SK-N-SH (cell line): ENCODE data around the gene SLC43A3. TPM values are rescaled to one million over a fixed set of nuclear protein-coding genes. Genes with fewer than 3 reads are reported as not detected.

Source experiments
- CTCF ChIA-PET: fragments of 300-600, 350-600 bp; formaldehyde crosslinking; extraction: SDS; loops from one replicate; lab custom pipeline; 2021; lab: Yijun Ruan, JAX
- POLR2A ChIA-PET: fragments of 350-600 bp; sonication (Branson Sonifier 250); formaldehyde crosslinking; extraction: SDS; loops from one replicate; lab custom pipeline; 2020; ENCODE audit warnings: antibody characterized with exemption, inconsistent platforms; lab: Yijun Ruan, JAX
- DNase-seq: peaks from one replicate; pipeline ENCODE4 v3.0.0; 2012
- H2AFZ ChIP-seq: fragments of 200-600 bp; sonication (generic); 2 replicates; pipeline ENCODE4 v1.8.1; 2016; ENCODE audit warnings: antibody characterized with exemption, mild to moderate bottlenecking, low read depth
- H3F3A ChIP-seq: fragments of 200-600 bp; sonication (generic); replicated peaks from 2 replicates; pipeline ENCODE3; 2016; ENCODE audit warnings: antibody characterized with exemption, mild to moderate bottlenecking; ENCODE audit not compliant: insufficient read depth
- H3K27ac ChIP-seq, 2 experiments: fragments of 200-500 bp in 1 of 2; fragments of 200-600 bp in 1 of 2; sonication (Bioruptor generic) in 1 of 2; sonication (generic), shearing (Covaris generic) in 1 of 2; 2 replicates each; pipeline versions ENCODE4 v1.5.1 to v1.6.1; 2014 to 2016; ENCODE audit warnings: low read depth in 2 of 2, inconsistent platforms in 1 of 2, low read length in 1 of 2, mild to moderate bottlenecking in 1 of 2, mixed read lengths in 1 of 2
- H3K27me3 ChIP-seq: fragments of 200-600 bp; sonication (generic), shearing (Covaris generic); 2 replicates; pipeline ENCODE4 v1.6.1; 2016; ENCODE audit warnings: mixed run types; ENCODE audit not compliant: insufficient read depth
- H3K36me3 ChIP-seq, 2 experiments: fragments of 200-500 bp in 1 of 2; fragments of 200-600 bp in 1 of 2; sonication (Bioruptor generic) in 1 of 2; sonication (generic) in 1 of 2; replicated peaks in 1 of 2; 2 replicates each; pipeline versions ENCODE3 to v1.5.1; 2014 to 2016; ENCODE audit warnings: low read length in 1 of 2, mild to moderate bottlenecking in 1 of 2; ENCODE audit not compliant: insufficient read depth in 2 of 2, control insufficient read depth in 1 of 2
- H3K4me1 ChIP-seq, 2 experiments: fragments of 200-500 bp in 1 of 2; fragments of 200-600 bp in 1 of 2; sonication (Bioruptor generic) in 1 of 2; sonication (generic), shearing (Covaris generic) in 1 of 2; 2 replicates each; pipeline versions ENCODE4 v1.5.1 to v1.6.1; 2014 to 2016; ENCODE audit warnings: low read depth in 1 of 2, low read length in 1 of 2, mixed run types in 1 of 2; ENCODE audit not compliant: insufficient read depth in 2 of 2, control insufficient read depth in 1 of 2
- H3K4me2 ChIP-seq: fragments of 200-600 bp; sonication (generic), shearing (Covaris generic); 2 replicates; pipeline ENCODE4 v1.6.1; 2017; ENCODE audit warnings: mixed run types
- H3K4me3 ChIP-seq, 2 experiments: fragments of 200-500 bp in 1 of 2; fragments of 200-600 bp in 1 of 2; sonication (Bioruptor generic) in 1 of 2; sonication (generic), shearing (Covaris generic) in 1 of 2; 2 replicates each; pipeline versions ENCODE4 v1.5.1 to v1.8.1; 2014 to 2016; ENCODE audit warnings: low read depth in 2 of 2, inconsistent platforms in 1 of 2, low read length in 1 of 2, mild to moderate bottlenecking in 1 of 2, mixed read lengths in 1 of 2, moderate library complexity in 1 of 2
- H3K79me2 ChIP-seq: fragments of 200-600 bp; sonication (generic); 2 replicates; pipeline ENCODE4 v1.8.1; 2017; ENCODE audit warnings: mild to moderate bottlenecking; ENCODE audit not compliant: insufficient read depth
- H3K9ac ChIP-seq: fragments of 200-600 bp; sonication (generic); 2 replicates; pipeline ENCODE4 v1.6.1; 2017; ENCODE audit warnings: mixed run types
- H3K9me2 ChIP-seq: fragments of 200-600 bp; sonication (generic); 2 replicates; pipeline ENCODE4 v1.6.1; 2017; ENCODE audit warnings: mixed run types
- H3K9me3 ChIP-seq: fragments of 200-600 bp; sonication (generic); 2 replicates; pipeline ENCODE4 v1.6.1; 2017; ENCODE audit warnings: mixed run types, mild to moderate bottlenecking, moderate library complexity
- H4K20me1 ChIP-seq: fragments of 200-600 bp; sonication (generic); 2 replicates; pipeline ENCODE4 v1.6.1; 2017; ENCODE audit warnings: mild to moderate bottlenecking, mixed run types; ENCODE audit not compliant: insufficient read depth
- CHD2 ChIP-seq: fragments of 150-350 bp; IDR thresholded peaks from 2 replicates; pipeline ENCODE4 v1.6.1; 2018; ENCODE audit warnings: low read length; ENCODE audit not compliant: partially characterized antibody
- ELF1 ChIP-seq: IDR thresholded peaks from 2 replicates; pipeline ENCODE4 v1.4.0; 2012
- FOXJ3 ChIP-seq: sonication (generic); formaldehyde crosslinking; IDR thresholded peaks from 2 replicates; pipeline ENCODE4 v1.5.1; 2020; ENCODE audit warnings: mild to moderate bottlenecking, missing genetic modification reagents
- FOXM1 ChIP-seq: IDR thresholded peaks from 2 replicates; pipeline ENCODE4 v1.4.0; 2012; ENCODE audit warnings: low read depth, mild to moderate bottlenecking
- GABPA ChIP-seq: IDR thresholded peaks from 2 replicates; pipeline ENCODE4 v1.4.0; 2012; ENCODE audit warnings: low read depth, mild to moderate bottlenecking
- GATA2 ChIP-seq: sonication (generic); formaldehyde crosslinking; IDR thresholded peaks from 2 replicates; pipeline ENCODE4 v1.5.0; 2020; ENCODE audit warnings: mild to moderate bottlenecking, missing genetic modification reagents
- NFIC ChIP-seq: IDR thresholded peaks from 2 replicates; pipeline ENCODE4 v1.4.0; 2012; ENCODE audit warnings: borderline replicate concordance
- PBX3 ChIP-seq: IDR thresholded peaks from 2 replicates; pipeline ENCODE4; 2012
- POLR2AphosphoS5 ChIP-seq: IDR thresholded peaks from 2 replicates; pipeline ENCODE4 v1.6.1; 2012; ENCODE audit warnings: low read depth, low read length
- RCOR1 ChIP-seq: fragments of 150-350 bp; IDR thresholded peaks from 2 replicates; pipeline ENCODE4 v1.6.1; 2017; ENCODE audit warnings: antibody characterized with exemption, low read length
- REST ChIP-seq: IDR thresholded peaks from 2 replicates; pipeline ENCODE4 v1.6.1; 2012; ENCODE audit warnings: mild to moderate bottlenecking, low read depth, low read length, moderate library complexity
- RXRA ChIP-seq: IDR thresholded peaks from 2 replicates; pipeline ENCODE4 v1.4.0; 2012; ENCODE audit warnings: low read depth, mild to moderate bottlenecking, borderline replicate concordance
- WGBS: methylation state at CpG from one replicate; pipeline ENCODE4 v1.1.6; 2017; ENCODE audit warnings: low lambda C conversion rate; 5-methylcytosine and 5-hydroxymethylcytosine counted together
- polyA plus RNA-seq, 3 experiments: library from polyadenylated mRNA; depleted of rRNA; stranded (reverse); fragments of >200 nt; gene quantifications; 2 replicates each; pipeline ENCODE4 v1.2.3, GENCODE V29; 2012
- TF ChIP-seq, protein P1 (sequence below): IDR thresholded peaks from 2 replicates; pipeline ENCODE4 v1.4.0; 2012; ENCODE audit warnings: low read depth

Gene SLC43A3
- polyA plus RNA-seq, 1 of the 3 experiments (the other 2 are of a cell fraction), result 4.1 TPM

DNA sequence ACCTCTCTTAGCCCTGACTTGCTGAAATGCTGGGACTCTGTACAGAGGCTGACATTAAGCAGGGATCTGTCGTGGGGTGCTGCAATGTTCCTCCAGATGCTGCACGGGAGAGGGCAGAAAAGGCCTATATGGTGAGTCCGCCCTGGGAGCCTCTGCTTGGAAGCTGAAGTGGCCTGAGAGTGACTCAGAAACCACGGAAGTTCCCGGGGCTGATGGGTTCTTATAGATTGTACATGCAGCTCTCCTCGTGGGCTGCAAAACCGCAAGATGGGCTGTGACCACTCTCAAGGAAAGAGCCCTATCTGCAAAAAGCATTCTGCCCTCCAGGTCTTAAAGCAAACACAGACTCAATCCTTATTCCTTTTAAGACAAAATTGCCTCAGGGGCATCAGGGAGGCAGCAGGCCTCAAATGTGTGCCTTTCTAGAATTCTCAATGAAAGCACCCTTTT, 5.8 kb upstream of the SLC43A3 start:
- Histone ChIP-seq H3K27me3 (no peaks in the 10 kb centered on the region; the same call in 1 of the 2 replicates), H3K4me1 (0 out of 4 replicates have a peak, but pooled peaks cover 0 to 1% of the 10 kb centered on the region in 2 experiments), H3F3A (no peaks in the 10 kb centered on the region), H3K27ac (no peak overlapping the region), H3K9me2 (no peaks in the 10 kb centered on the region), H3K79me2 (no peaks in the 10 kb centered on the region), H3K36me3 (no peaks in the 10 kb centered on the region), H2AFZ (0 out of 2 replicates have a peak overlapping the region, but pooled peaks have one; percentile 46), H4K20me1 (no peaks in the 10 kb centered on the region), H3K9me3 (no peaks in the 10 kb centered on the region), H3K4me2 (no peak overlapping the region), H3K4me3 (no peak overlapping the region), H3K9ac (no peak overlapping the region)
- TF ChIP-seq ELF1 (no peak), GATA2 (CRISPR knock-in tag) (no peak), FOXM1 (no peak), NFIC (no peak), PBX3 (no peak), FOXJ3 (CRISPR knock-in tag) (no peak), RXRA (no peak), GABPA (no peak)
- TF ChIP-seq, protein P1, sequence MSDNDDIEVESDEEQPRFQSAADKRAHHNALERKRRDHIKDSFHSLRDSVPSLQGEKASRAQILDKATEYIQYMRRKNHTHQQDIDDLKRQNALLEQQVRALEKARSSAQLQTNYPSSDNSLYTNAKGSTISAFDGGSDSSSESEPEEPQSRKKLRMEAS, result no peak
- ChIA-PET POLR2A (no interaction called here), CTCF (interaction anchor here (0.8 kb wide), 1 partner anchor 95 kb away, joined by 3 read pairs; no protein-coding TSS in a partner anchor)
- 44% methylated on average over 7 of the region's 7 CpGs for WGBS
- DNase-seq, result no peak

GRCh38 chr11:57432149-57432561, 5.2 kb upstream of the SLC43A3 start:
- ChIA-PET CTCF (interaction anchor here (0.8 kb wide), 1 partner anchor 96 kb away, joined by 3 read pairs; no protein-coding TSS in a partner anchor), POLR2A (no interaction called here)
- no peak overlapping the region for H3K4me2 ChIP-seq
- 0 out of 2 replicates have a peak overlapping the region, but pooled peaks have one; percentile 46 for H2AFZ ChIP-seq
- H3K4me3 ChIP-seq, result no peak overlapping the region
- no peaks in the 10 kb centered on the region for H3K9me2 ChIP-seq
- no peaks in the 10 kb centered on the region for H3F3A ChIP-seq
- no peaks in the 10 kb centered on the region for H3K79me2 ChIP-seq
- H3K4me1 ChIP-seq, result peaks cover 0 to 7% of the 10 kb centered on the region in 2 experiments; a peak in 2 of 4 replicates
- 76% methylated on average over 5 of the region's 5 CpGs for WGBS
- H3K36me3 ChIP-seq, result no peaks in the 10 kb centered on the region
- H3K9me3 ChIP-seq, result no peaks in the 10 kb centered on the region
- no peaks in the 10 kb centered on the region for H4K20me1 ChIP-seq
- H3K27me3 ChIP-seq, result no peaks in the 10 kb centered on the region; the same call in 1 of the 2 replicates
- no peak overlapping the region for H3K9ac ChIP-seq
- no peak overlapping the region for H3K27ac ChIP-seq
- TF ChIP-seq CHD2 (no peak), GABPA (no peak), POLR2AphosphoS5 (no peak), RXRA (no peak), ELF1 (no peak), REST (no peak), RCOR1 (no peak)
- DNase-seq, result no peak
